ENCODE results near the gene RBBP8NL. TPM values are rescaled to one million over a fixed set of nuclear protein-coding genes. Genes with fewer than 3 reads are reported as not detected.

RBBP8NL gene
- total and polyA plus RNA-seq, 9 of the 15 experiments (the other 6 are each of a cell fraction or from before 2014, with no cell fraction given): not detected

GRCh38 chr20:62445553-62446340 is 18.4 kb upstream of the RBBP8NL start:
- no peaks in the 10 kb centered on the region for H3K9me3 ChIP-seq (replicated peaks; ENCODE audit: control insufficient read depth, insufficient read depth, low read depth, low read length)
- intact Hi-C loops (cut with micrococcal nuclease): no loop called here
- POLR2A ChIA-PET: interaction anchor here (0.6 to 1.8 kb wide), 5 partner anchors 9 to 221 kb away, joined by 3 to 9 read pairs (median 4); no protein-coding TSS in a partner anchor
- H3K79me2 ChIP-seq (ENCODE audit: control insufficient read depth, insufficient read depth, low read length): no peaks in the 10 kb centered on the region
- in situ Hi-C loops (cut with MboI): no loop called here
- CTCF ChIA-PET (ENCODE audit: low intra/inter-chr PET ratio): no interaction called here
- no peak overlapping the region for H3K27ac ChIP-seq (ENCODE audit: extremely low read depth, low read depth, low read length)
- H2AFZ ChIP-seq (ENCODE audit: low read depth, low read length): no peak overlapping the region
- FAIRE-seq (no peak), DNase-seq (ENCODE audit: extremely low read depth in 1 of 4, low spot score in 3 of 4) (no peak), ATAC-seq (0 out of 3 replicates have a peak, but pooled peaks have one; percentile 8)
- peak; percentile 82 for TF ChIP-seq ZFP36 (IDR thresholded peaks at IDR 0.05; ENCODE audit: low read depth, low read length, partially characterized antibody)
- TF ChIP-seq, protein P1, sequence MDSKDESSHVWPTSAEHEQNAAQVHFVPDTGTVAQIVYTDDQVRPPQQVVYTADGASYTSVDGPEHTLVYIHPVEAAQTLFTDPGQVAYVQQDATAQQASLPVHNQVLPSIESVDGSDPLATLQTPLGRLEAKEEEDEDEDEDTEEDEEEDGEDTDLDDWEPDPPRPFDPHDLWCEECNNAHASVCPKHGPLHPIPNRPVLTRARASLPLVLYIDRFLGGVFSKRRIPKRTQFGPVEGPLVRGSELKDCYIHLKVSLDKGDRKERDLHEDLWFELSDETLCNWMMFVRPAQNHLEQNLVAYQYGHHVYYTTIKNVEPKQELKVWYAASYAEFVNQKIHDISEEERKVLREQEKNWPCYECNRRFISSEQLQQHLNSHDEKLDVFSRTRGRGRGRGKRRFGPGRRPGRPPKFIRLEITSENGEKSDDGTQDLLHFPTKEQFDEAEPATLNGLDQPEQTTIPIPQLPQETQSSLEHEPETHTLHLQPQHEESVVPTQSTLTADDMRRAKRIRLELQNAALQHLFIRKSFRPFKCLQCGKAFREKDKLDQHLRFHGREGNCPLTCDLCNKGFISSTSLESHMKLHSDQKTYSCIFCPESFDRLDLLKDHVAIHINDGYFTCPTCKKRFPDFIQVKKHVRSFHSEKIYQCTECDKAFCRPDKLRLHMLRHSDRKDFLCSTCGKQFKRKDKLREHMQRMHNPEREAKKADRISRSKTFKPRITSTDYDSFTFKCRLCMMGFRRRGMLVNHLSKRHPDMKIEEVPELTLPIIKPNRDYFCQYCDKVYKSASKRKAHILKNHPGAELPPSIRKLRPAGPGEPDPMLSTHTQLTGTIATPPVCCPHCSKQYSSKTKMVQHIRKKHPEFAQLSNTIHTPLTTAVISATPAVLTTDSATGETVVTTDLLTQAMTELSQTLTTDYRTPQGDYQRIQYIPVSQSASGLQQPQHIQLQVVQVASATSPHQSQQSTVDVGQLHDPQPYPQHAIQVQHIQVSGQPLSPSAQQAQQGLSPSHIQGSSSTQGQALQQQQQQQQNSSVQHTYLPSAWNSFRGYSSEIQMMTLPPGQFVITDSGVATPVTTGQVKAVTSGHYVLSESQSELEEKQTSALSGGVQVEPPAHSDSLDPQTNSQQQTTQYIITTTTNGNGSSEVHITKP (IDR thresholded peaks at IDR 0.05; ENCODE audit: partially characterized antibody): no peak
- 0 out of 2 replicates have a peak, but pooled peaks have one; percentile 21 for TF ChIP-seq BCOR (IDR thresholded peaks at IDR 0.05)
- no peaks in the 10 kb centered on the region for H4K20me1 ChIP-seq (replicated peaks; ENCODE audit: control insufficient read depth, insufficient read depth, low read length)
- H3K4me1 ChIP-seq (replicated peaks in 1 of 2; ENCODE audit: control insufficient read depth in 2 of 2, insufficient read depth in 2 of 2, low read length in 2 of 2): peaks cover 23 to 67% of the 10 kb centered on the region in 2 experiments; a peak in 4 of 5 replicates
- H3K4me2 ChIP-seq (ENCODE audit: insufficient read depth, low read length): no peak overlapping the region
- H3K9me1 ChIP-seq (ENCODE audit: control insufficient read depth, insufficient read depth, low read length): no peaks in the 10 kb centered on the region
- H3K36me3 ChIP-seq (ENCODE audit: control insufficient read depth, insufficient read depth, low read length): no peaks in the 10 kb centered on the region
- H3K4me3 ChIP-seq: no peak overlapping the region
- BruUV-seq (replicated peaks): no TSS peak
- WGBS (ENCODE audit: insufficient coverage, low coverage, missing lambda C conversion rate): 50% methylated on average over 23 of the region's 36 CpGs
- peak overlapping the region in 1 of 2 experiments; percentile 40; a peak in 1 of 4 replicates for H3K9ac ChIP-seq (ENCODE audit: insufficient read depth in 1 of 2, low read depth in 2 of 2, low read length in 2 of 2)
- peaks cover 2 to 25% of the 10 kb centered on the region in 2 experiments; a peak in 4 of 5 replicates for H3K27me3 ChIP-seq (ENCODE audit: control insufficient read depth in 2 of 2, insufficient read depth in 2 of 2, low read length in 2 of 2)

Measured in K562 (cell line).